Raji (cell line): Measurements from ENCODE around the gene SYT17.

ENCODE experiments used
- POLR2A ChIP-seq: IDR thresholded peaks from 2 replicates; pipeline ENCODE4 v1.6.1; 2011; ENCODE audit warnings: low read depth, low read length, control low read depth; ENCODE audit not compliant: insufficient read depth

The SYT17 gene, protein sequence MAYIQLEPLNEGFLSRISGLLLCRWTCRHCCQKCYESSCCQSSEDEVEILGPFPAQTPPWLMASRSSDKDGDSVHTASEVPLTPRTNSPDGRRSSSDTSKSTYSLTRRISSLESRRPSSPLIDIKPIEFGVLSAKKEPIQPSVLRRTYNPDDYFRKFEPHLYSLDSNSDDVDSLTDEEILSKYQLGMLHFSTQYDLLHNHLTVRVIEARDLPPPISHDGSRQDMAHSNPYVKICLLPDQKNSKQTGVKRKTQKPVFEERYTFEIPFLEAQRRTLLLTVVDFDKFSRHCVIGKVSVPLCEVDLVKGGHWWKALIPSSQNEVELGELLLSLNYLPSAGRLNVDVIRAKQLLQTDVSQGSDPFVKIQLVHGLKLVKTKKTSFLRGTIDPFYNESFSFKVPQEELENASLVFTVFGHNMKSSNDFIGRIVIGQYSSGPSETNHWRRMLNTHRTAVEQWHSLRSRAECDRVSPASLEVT

DNA sequence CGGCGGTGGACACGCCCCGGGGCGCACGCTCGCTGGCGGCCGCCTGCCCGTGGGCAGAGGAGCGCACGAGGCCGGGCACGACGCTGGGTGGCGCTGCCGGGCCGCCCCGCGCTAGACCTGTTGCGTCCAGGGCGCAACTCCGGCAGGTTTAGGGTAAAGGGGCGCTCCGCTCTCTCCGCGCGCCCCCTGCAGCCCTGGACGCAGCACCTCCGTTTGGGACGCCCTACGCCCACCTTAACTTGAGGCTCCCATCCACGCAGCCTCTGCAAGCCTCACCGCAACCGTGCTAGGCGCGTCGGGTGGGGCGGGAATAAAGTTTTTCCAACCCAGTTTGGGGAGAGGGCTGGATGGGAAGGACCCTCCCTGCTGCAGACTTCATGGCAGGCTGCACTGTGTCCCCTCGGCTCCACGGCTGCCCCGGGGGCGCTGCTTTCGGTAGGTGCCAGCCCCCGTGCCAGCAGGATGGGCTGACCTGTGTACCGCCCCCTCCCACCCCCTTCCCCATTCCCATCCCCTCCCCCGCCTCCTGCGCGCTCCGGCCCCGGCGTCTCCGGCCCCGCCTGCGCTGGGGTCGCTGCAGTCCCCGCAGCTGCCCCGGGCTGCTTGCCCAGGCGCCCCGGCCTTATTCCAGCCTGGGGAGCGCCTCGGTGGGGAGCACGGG is at the start of gene SYT17:
SYT17 (plus strand) TSS at position 531 of the 661 bp plus-strand sequence. CDS start 407 bp downstream, outside the sequence.
- TF ChIP-seq POLR2A, result no peak

DNA sequence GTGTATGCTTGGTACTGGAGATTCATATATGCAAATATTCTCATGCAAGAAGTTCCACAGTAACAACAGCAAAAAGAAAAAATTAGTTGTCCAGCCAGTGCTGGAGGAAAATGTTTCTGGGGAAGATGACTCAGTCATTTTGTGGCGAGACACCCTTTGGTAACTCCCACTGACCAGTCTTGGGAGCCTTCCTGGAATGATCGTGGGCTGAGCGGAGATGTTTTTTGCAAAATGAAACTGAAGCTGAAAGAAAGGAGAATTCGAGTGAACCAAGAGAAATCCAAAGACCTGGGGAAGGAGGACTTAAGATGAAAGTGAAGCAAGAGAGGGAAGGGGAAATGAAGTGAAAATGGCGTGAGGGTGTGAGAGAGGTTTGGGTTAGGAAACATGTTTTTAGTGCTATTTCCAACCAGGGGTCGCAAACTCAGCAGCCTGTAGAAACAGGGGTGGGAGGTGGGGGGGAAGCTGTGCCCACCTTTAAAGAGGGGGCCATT is 49.1 kb upstream of the SYT17 start:
- TF ChIP-seq POLR2A, result peak; percentile 35; the same call in 1 of the 2 replicates

DNA sequence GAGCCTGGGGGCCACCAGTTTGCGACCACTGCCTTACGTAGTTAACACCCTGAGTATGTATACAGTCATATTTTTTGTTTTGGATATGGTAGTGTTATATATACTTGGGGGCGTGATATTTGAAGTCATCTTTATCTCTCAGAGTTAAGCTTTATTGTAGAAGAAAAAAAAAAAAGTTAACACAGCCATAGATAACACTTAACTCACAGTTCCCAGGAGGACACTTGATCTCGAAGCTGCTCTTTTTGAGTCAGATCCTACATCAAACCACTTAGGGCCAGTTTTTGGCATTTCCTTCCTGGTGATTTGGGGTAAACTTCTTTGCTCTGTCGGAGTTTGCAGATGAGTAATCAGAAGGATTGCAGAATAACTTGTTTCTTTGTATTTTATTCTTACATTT is 48.5 kb upstream of the SYT17 start:
- TF ChIP-seq POLR2A, result no peak

DNA sequence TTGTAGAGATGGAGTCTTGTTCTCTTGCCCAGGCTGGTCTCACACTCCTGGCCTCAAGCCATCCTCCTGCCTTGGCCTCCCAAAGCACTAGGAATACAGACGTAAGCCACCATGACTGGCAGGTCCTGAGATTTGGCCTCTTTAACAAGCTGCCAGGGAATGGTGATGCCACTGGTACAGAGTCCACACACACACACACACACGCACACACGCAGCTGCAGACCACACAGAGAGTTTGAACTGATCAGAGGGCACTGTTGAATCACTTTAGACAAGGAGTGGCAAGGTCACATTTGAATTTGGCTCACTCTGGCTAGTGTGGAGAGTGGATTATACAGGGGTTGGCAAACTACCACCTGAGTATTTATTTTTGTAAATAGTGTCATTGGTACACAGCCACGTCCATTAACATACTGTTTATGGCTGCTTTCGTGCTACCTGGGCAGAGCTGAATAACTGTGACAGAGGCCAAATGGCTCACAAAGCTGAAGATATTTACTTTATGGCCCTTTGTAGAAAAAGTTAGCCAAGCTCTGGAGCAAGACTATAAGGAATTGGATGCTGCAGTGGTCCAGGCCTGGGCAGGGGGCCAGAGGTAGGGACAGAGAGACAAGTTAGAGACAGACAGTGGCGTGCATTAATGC is 44.4 kb upstream of the SYT17 start:
- TF ChIP-seq POLR2A, result no peak

DNA sequence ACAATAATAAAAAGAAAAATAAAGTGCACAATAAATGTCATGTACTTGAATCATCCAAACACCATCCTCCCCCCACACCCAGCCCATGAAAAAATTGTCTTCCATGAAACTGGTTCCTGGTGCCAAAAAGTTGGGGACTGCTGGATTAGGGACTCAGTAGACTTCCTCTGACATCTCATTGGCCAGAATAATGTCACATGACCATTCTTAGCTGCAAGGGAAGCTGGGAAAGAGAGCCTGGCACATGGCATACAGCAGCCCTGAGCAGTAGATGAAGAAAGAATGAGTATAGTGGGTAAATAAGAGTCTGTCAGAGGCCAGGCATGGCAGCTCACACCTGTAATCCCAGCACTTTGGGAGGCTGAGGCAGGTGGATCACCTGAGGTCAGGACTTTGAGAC is 41.7 kb upstream of the SYT17 start:
- TF ChIP-seq POLR2A, result no peak

DNA sequence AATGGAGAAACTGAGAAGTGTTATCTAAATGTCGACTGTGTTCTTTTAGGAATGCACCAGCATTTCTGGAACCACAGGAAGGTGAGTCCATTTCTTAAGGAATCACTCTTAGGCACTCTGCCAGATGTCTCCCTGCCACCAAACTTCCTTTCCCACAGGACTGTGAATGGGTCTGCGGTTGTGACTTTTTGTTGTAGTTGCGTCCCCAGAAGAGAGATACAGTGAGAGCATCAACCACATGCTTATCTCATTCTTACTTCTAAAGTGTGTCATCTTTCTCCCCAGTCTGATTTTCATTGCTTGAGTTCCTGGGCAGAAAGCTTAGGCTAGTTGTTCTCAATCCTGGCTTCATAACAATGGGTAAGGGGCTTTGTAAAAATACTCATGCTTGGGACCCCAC is 40.8 kb upstream of the SYT17 start:
- no peak for TF ChIP-seq POLR2A

DNA sequence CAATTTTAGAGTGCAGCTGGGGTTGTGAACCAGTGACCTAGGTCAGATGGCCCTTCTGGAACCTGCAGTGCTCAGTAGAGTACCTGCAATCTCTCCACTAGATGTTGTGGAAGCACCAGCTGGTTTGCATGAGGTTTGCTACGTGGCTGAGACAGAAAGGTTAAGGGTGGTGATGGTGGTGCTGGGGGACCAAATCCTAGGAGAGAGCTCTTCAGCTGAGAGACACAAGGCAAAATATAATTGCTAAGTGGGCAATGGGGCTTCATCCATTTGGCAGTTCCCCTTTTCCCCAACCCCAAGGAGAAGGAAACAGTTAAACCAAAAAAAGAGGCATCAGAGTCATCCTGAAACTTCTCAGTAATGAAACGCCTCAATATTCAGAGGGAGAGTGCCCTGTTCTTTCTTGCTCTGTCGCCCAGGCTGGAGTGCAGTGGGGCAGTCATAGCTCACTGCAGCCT is 40.3 kb upstream of the SYT17 start:
- TF ChIP-seq POLR2A, result no peak

DNA sequence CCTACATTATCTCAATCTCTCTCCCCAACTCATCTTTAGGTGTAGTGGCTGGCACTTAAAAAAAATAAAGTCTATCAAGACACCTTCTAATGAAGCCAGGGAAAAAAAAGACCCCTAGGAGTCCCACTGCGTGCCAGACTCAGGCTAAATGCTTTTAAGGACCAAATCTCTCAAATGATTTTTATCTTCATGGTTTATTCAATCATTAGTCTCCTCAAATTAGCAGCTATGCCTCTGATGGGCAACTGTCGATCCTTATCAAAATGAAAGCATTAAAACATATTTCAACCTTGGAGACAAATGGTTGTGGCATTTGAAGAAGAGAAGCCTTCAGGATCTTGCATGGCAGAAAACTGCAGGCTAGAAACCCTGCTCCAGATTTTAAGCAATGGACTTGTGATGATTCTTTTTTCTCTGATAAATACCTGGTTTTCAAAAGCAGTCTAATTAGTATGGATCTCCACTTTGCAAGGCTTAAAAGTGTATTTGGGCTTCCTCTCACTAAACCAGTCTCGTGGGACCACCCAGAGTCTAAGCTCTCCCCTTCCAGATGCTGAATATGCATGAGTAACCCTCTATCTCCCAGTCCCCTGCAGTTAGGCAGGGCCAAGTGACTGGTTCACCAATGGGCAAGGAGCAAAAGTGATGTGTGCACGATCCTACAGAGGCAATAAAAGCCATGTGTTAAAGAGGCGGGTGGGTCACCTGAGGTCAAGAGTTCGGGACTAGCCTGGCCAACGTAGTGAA is 39.4 kb upstream of the SYT17 start:
- no peak for TF ChIP-seq POLR2A

DNA sequence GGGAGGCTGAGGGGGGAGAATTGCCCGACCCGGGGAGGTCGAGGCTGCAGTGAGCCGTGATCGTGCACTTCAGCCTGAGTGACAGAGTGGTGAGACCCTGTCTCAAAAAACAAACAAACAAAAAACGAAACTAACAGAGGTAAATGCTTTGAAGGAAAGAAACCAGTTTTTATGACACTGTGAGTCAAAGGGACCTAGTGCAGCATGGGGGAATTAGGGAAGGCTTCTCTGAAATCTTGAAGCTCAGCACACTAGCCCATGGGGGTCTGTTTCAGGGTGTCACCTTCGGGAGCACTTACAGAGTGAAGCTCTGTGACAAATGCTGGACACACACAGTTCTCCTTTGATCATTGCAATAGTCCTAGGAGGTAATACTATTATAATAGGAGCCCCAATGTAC is 37.7 kb upstream of the SYT17 start:
- no peak for TF ChIP-seq POLR2A

DNA sequence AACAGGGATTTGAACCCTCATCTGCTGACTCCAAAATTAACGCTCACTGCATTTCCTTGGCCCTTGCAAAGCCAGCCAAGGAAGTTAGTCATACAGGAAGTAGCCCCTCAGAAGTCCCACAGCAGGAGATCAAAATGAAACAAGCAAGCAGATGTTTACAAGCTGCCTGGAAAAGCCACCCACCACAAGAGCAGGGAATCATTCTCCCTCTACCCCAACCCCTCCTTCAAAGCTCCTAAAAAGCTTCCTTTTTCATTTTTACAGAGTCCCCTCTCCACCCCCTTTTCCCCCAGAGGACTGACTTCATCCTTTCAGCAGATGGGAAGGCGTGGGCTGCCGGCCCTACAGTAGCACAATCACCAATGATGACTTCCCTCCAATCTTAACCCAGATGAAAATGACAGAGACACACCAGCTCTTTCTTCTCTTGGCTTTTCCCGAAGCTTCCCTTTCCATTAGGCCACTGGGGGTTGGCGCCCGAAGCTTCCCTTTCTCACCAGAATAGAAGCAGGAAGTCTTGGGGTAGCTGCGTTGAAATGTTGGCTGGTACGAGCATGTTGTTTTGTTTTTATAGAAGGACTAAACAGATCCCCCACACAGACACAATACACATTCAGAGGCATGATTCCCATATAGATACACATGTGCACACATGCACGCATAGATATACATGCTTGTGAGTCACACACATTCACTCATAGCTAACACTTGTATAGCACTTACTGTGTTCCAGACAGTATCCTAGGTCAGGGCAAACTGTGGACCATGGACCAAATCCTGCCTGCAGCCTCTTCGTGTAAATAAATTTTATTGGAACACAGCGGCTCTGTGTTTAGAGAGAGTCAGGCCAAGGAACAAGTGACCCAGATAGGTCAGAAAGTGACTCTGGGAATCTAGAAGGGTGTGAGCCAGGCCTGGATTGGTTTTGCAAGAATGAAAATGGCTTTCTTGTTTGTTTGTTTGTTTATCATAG is 36.9 kb upstream of the SYT17 start:
- TF ChIP-seq POLR2A, result no peak

DNA sequence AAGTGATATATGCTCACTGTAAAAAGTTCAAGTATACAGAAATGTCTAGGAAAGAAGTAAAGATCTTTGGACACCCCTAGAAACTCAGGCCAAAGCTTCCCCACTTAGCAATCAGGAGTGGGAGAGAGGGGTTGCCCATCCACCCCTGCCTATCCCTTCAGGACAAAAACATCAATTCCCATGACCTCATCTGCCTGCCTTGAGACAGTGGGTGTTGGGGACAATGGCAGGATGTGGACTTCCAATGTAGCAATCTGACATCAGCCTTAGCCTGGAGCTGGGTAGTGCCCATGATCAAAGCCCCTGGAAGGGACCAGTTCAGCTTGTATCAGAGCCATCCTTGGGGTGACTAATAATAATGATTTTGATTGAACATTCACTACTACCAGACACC is 36.2 kb upstream of the SYT17 start:
- no peak for TF ChIP-seq POLR2A

DNA sequence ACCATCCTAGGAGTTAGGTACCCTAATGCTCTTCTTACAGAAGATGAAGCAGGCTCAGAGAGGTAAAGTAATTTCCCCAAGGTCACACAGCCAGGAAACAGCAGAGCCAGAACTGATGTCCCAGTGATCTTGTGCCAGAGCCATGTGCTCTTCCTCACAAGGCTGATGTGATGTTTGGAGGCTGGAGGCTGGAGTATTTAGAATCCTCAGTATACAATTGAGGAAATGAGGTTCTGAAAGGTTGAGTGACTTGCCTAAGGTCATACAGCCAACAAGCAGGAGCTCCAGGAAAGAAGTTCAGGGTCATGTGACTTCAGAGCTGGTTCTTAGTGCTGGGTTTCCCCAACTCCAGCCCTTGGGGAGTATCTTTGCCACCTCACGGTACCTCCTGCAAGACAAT is 35.8 kb upstream of the SYT17 start:
- no peak for TF ChIP-seq POLR2A

DNA sequence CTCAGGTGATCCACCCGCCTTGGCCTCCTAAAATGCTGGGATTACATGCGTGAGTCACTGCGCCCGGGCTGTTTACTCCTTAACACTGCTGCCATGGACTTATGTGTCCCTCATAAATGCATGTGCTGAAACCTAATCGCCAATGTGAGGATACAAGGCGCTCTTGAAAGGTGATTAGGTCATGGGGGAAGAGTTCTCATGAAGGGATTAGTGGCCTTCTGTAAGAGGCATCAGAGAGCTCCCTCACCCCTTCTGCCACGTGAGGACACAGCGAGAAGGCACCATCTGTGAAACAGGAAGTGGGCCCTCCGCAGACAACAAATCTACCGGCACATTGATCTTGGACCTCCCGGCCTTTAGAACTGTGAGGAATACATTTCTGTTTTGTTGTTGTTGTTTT is 35.1 kb upstream of the SYT17 start:
- no peak for TF ChIP-seq POLR2A

DNA sequence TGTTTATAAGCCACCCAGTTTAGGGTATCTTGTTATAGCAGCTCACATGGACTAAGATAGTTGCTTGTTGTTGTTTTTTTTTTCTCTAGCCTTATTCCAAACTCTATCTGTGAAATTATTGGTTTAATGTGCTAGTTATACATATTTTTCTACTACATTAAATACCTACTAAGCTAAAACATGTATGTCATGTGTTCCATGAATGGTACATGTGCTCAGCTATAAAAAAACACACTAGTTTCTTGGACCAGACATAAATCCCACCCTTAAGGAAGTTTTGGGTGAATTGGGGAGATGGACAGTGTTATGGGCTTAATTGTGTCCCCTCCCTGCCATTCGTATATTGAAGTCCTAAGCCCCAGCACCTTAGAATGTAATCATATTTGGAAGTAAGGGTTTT is 34.4 kb upstream of the SYT17 start:
- no peak for TF ChIP-seq POLR2A
